Skeletal muscle tissue (tissue), 4 donors: ENCODE measurements around the gene NLRP3. TPM values are rescaled to one million over a fixed set of nuclear protein-coding genes. Genes with fewer than 3 reads are reported as not detected.

Source experiments
- H3K27ac ChIP-seq: one replicate; pipeline ENCODE4 v1.7.0; 2013; ENCODE audit warnings: mild to moderate bottlenecking, low read depth, low read length, inconsistent platforms
- H3K27me3 ChIP-seq, 3 donors: one replicate each; pipeline ENCODE4 v1.7.0; 2013; ENCODE audit warnings: low read length in 3 of 3; ENCODE audit not compliant: control insufficient read depth in 3 of 3, insufficient read depth in 3 of 3
- H3K36me3 ChIP-seq, 3 donors: one replicate each; pipeline ENCODE4 v1.7.0; 2013; ENCODE audit warnings: low read length in 3 of 3; ENCODE audit not compliant: control insufficient read depth in 3 of 3, insufficient read depth in 3 of 3
- H3K4me1 ChIP-seq, 3 donors: one replicate each; pipeline ENCODE4 v1.7.0; 2013; ENCODE audit warnings: low read length in 3 of 3, mild to moderate bottlenecking in 3 of 3; ENCODE audit not compliant: control insufficient read depth in 3 of 3, insufficient read depth in 3 of 3
- H3K4me3 ChIP-seq, 3 donors: one replicate each; pipeline ENCODE4 v1.7.0; 2013; ENCODE audit warnings: low read length in 3 of 3
- H3K9ac ChIP-seq, 3 donors: one replicate each; pipeline ENCODE4 v1.7.0; 2013; ENCODE audit warnings: low read length in 3 of 3, mild to moderate bottlenecking in 3 of 3, moderate library complexity in 2 of 3, low read depth in 1 of 3
- H3K9me3 ChIP-seq, 3 donors: one replicate each; pipeline ENCODE4 v1.7.0; 2013; ENCODE audit warnings: low read length in 3 of 3; ENCODE audit not compliant: control insufficient read depth in 3 of 3
- total RNA-seq: library from RNA; depleted of rRNA; stranded (reverse); fragments of >200 nt; gene quantifications from one replicate; pipeline ENCODE4 v1.2.3, GENCODE V29; 2014
- donor health status: Osteomylitis.

Gene NLRP3
- total RNA-seq, 1 donor from 2014 or later = 5.2 TPM

DNA sequence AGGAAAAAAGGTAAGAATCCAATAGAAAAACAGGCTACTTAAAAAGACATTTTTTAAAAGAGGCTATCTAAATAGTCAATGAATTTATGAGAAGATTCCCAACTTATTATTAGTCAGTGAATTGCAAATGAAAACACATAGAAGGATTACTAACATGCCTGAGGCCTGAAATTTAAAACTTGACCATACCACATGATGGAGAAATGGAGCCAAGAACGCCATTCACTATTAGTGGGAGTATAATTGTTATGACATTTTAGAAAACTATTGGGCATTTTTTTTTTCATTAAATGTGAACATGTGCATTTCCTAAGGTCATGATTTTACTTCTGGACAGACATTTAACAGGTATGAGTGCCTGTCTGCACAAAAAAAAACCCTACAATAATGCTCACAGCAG is 66.8 kb downstream of the NLRP3 start:
- H3K36me3 ChIP-seq = no peaks in the 10 kb centered on the region

DNA sequence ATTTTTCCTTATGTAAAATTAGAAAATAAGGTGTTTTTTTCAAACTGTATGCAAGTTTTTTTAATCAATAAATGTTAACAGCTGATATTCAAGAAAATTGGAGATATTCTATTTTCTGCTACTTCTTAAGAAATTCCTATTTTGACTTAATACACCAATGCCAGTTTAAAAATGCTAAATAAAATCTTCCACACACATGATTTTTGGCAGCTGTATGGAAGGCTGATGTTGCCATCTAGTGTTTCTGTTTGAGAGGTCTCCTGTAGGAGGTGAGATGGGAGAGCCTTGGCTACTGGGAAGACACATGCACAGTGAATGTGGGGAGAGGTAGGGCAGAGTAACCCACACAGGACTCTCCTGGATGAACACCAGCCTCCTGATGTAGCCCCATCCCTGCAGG is 71.1 kb downstream of the NLRP3 start:
- H3K4me1 ChIP-seq = no peaks in the 10 kb centered on the region
- H3K9me3 ChIP-seq = no peaks in the 10 kb centered on the region
- no peak overlapping the region for H3K27ac ChIP-seq
- H3K4me3 ChIP-seq = no peak overlapping the region
- H3K27me3 ChIP-seq = peaks cover 0 to 12% (median 8%) of the 10 kb centered on the region in 3 donors
- no peaks in the 10 kb centered on the region for H3K36me3 ChIP-seq
- H3K9ac ChIP-seq = no peak overlapping the region

More for the DNA sequence above, 66.8 kb downstream of the NLRP3 start:
- Histone ChIP-seq H3K9ac (no peak overlapping the region), H3K27ac (no peak overlapping the region), H3K4me3 (no peak overlapping the region), H3K9me3 (no peaks in the 10 kb centered on the region), H3K27me3 (no peaks in the 10 kb centered on the region), H3K4me1 (no peaks in the 10 kb centered on the region)

DNA sequence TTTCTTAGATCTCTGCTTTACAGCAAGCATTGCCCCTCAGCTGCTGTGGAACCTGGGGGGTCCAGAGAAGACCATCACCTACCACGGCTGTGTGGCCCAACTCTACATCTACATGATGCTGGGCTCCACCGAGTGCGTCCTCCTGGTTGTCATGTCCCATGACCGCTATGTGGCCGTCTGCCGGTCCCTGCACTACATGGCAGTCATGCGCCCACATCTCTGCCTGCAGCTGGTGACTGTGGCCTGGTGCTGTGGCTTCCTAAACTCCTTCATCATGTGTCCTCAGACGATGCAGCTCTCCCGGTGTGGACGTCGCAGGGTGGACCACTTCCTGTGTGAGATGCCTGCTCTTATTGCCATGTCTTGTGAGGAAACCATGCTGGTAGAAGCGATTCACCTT is 75.4 kb downstream of the NLRP3 start:
- Histone ChIP-seq H3K9ac (no peak overlapping the region), H3K9me3 (no peaks in the 10 kb centered on the region), H3K27me3 (peaks cover 0 to 12% (median 8%) of the 10 kb centered on the region in 3 donors), H3K27ac (no peak overlapping the region), H3K4me3 (no peak overlapping the region), H3K36me3 (no peaks in the 10 kb centered on the region), H3K4me1 (no peaks in the 10 kb centered on the region)

DNA sequence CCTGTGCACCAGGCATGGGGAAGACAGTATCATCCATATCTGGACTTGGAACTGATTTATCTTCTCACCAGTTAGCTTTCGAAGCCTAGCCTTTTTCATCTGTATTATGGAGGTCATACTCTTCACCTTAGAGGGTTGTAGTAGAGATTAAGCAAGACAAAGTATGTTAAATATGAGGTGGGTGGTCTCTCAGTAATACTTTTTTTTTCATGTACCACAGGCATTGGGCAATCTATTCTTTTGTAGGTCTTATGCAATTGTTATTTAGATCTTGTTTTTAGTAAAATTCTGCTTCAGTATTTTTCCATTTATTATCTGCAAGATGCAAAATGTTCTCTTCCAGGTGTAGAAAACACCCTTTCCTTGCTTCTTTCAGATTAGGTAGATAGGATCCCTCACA is 77.1 kb downstream of the NLRP3 start:
- Histone ChIP-seq H3K27ac (no peak overlapping the region), H3K9ac (no peak overlapping the region), H3K27me3 (peaks cover 0 to 12% (median 8%) of the 10 kb centered on the region in 3 donors), H3K4me1 (no peaks in the 10 kb centered on the region), H3K36me3 (no peaks in the 10 kb centered on the region), H3K4me3 (no peak overlapping the region), H3K9me3 (no peaks in the 10 kb centered on the region)

DNA sequence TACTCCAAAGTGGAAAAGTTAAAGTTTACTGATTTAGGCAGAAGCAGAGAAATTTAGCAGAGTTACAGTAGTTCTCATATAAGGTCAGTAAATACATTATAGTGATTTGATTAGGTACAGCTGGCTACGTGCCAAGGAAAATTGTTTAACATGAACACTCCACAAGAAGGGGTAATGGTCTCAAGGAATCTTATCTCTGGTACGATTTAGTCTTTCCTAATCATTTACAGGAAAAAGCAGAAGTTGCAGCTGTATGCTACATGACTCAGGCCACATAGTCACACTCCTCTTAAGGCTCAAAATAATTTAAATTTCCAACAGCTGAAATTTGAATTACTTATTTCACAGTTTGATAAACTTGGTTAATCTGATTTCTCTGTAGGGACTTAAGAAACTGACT is 78.8 kb downstream of the NLRP3 start:
- Histone ChIP-seq H3K9ac (no peak overlapping the region), H3K4me1 (no peaks in the 10 kb centered on the region), H3K4me3 (no peak overlapping the region), H3K27ac (no peak overlapping the region), H3K36me3 (no peaks in the 10 kb centered on the region), H3K9me3 (no peaks in the 10 kb centered on the region), H3K27me3 (peaks cover 0 to 12% (median 8%) of the 10 kb centered on the region in 3 donors)

DNA sequence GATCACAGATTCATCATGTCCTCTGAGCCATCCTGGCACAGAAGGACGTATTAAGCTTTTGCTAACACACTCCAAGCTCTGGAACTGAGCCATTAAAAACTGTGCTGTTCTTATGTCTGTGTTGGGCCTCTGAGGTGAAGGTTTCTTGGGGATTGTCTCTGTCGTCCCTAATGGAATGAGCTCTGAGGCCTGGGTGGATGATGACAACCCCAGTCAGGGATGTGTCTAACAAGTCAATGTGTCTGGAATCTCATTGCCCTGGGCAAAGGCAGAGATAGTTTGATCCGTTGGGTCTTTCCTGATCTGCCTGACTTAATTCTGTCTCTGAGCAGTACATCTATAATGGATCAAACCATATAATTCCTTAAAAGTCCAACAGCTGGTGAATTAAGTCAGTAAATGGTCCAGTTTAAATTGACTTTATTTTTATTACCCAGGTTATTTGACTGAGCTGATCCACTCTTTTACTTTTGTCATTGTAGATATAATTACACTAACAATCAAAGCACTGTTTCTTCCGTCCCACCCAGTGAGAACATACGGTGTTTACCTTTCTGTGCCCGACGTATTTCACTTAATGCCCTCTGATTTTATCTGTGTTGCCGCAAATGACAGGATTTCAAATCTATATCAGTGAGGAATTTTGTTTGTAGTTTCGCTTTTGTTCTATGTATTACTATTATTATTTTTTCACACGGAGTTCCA is 80.8 kb downstream of the NLRP3 start:
- Histone ChIP-seq H3K27me3 (peaks cover 0 to under 1% (median under 1%) of the 10 kb centered on the region in 3 donors), H3K36me3 (no peaks in the 10 kb centered on the region), H3K27ac (no peak overlapping the region), H3K4me1 (no peaks in the 10 kb centered on the region), H3K4me3 (no peak overlapping the region), H3K9me3 (no peaks in the 10 kb centered on the region), H3K9ac (no peak overlapping the region)

Other genes with a start within 250 kb of the NLRP3 start
- 147 TPM for gene ZNF124, start 244.2 kb upstream of the NLRP3 start, total RNA-seq
- not detected for gene VN1R5, start 160.1 kb upstream of the NLRP3 start, total RNA-seq
- 14.6 TPM for gene ZNF496, start 84.3 kb upstream of the NLRP3 start, total RNA-seq
- not detected for gene OR2B11, start 41.9 kb downstream of the NLRP3 start, total RNA-seq
- gene OR2C3, start 120.3 kb downstream of the NLRP3 start, total RNA-seq = 0.52 TPM
- 0.52 TPM for gene GCSAML, start 133.0 kb downstream of the NLRP3 start, total RNA-seq
- not detected for gene OR2G2, start 172.2 kb downstream of the NLRP3 start, total RNA-seq
- gene OR2G3, start 189.4 kb downstream of the NLRP3 start, total RNA-seq = not detected